GM21786 (cell line): ENCODE data around the gene FBL.

Source experiments
- ATAC-seq: cut with Tn5 transposase; IDR thresholded peaks from one replicate; pipeline ENCODE4 v1.9.1; 2021; ENCODE audit not compliant: unreplicated experiment

The FBL gene

DNA sequence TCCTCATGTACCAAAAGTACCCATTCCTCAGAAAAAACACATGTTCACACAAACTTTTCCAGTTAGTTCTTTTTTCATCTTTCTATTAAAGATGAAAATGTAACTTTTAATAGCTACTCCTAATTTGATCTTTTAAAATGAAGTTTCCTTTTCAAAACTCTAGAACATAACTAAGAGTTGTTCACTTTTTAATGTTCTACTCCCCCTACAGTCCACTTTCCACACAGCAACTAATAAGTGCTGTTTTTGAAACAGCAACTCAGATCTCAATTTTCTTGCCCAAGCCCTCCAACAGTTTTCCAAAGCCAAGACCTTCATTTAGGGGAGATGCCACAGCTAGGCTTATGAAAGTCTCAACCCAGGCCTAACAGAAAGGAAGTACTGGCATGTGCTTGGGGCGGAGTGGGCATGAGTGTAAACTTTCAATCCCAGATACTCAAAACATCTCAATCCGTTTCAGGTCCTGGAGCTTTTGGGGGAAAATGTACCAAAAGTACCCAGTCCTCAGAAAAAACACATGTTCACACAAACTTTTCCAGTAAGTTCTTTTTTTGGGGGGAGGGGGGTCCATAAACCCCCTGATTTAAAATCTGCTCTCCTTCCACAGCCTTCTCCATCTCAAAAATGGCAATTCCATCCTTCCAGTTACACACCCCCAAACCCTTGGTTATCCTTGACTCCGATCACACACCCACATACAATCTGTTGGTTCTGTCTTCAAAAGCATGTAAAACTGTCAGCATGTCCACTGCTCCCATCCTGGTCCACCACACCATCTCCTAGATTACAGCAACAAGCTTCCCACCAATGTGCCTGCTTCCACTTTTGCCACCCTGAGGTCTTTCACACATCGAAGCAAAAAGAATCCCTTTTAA, 2.0 kb downstream of the FBL start:
- ATAC-seq: no peak

DNA sequence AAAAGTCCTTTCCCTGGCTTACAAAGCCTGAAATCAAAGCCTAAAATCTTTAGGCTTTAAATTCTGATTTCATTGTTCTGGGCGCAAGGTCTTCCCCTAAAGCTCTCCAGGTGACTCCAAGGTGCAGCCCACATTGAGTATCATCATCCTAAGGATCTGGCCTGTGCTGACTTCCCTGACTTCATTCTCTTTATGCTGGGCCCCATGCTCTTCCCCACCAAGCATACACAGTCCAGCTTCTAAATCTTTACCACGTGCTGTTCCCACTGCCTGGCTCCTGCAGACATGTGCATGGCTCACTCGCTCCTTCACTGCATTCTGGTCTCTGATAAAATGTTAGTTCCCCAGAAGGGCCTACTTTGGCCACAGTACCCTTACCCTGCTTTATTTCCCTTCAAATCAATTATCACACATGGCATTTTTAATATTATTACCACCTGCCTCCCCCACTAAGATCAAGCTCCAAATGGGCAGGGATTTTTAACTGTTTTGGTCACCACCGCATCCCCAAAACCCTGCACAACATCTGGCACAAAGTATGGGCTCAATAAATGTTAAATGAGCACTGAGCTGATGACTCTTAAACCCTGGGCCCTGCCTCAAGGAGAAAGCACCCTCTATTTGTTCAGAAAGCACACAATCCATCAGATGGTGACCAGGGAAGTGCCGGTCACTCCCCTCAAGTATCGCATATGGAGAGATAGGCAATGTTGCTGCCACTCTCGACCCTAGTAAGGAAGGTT, 3.3 kb downstream of the FBL start:
- ATAC-seq: no peak

DNA sequence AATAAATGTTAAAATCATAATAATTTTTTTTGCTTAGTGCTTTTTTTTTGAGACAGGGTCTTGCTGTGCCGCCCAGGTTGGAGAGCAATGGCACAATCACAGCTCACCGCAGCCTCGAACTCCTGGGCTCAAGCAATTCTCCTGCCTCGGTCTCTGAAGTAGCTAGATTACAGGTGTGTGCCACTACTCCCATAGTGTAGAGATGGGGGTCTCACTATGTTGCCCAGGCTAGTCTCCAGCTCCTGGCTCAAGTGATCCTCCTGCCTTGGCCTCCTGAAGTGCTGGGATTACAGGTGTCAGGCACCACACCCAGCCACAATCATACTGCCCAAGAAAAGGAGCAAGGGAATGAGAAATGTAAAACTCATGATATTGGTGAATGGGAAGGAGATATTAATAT, 5.1 kb downstream of the FBL start:
- no peak for ATAC-seq

DNA sequence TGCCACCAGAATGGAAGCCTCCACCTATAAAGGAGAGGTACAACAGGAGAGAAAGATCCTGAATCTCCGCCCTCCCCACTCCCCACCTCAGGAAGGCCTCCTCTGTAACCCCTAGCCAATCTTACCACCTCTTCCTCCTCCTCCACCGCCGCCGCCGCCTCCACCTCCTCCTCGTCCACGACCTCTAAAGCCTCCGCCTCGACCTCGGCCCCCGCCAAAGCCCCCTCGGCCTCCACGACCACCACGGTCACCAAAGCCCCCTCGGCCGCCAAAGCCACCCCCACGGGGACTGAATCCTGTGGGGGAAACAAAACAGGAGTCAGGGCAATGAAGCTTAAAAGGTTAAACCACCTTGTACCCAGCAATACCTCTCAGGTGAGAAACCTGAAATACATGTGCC, 5.7 kb downstream of the FBL start:
- no peak for ATAC-seq

DNA sequence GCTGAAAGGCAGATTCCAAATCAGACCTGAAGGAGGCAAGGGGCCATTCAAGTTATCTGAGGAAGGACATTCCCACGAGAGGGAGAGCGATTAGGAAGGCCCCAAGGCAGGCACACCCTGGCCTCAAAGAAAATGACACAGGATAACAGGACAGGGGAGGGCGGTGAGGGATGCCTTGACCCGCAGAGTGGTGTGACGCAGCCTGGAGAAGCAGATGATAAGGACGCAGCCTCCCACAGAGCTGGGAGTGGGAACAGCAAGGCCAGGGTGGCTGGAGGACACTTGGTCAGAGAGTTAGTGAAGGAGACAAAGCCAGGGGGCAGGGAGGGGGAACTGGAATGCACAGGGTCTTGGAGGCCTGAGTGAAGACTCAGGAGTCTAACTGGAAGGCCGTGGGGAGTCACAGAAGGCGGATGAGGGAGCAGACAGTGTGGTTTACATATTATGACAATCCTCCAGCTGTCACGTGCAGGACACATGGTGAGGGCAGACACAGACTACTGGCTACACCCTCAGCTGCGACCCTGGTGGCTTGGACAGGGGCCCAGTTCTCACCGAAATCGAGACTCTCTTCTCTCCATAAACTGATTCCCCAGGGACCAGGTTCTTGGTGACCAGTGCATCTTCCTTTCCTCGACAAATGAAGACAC, 6.4 kb downstream of the FBL start:
- ATAC-seq: no peak

DNA sequence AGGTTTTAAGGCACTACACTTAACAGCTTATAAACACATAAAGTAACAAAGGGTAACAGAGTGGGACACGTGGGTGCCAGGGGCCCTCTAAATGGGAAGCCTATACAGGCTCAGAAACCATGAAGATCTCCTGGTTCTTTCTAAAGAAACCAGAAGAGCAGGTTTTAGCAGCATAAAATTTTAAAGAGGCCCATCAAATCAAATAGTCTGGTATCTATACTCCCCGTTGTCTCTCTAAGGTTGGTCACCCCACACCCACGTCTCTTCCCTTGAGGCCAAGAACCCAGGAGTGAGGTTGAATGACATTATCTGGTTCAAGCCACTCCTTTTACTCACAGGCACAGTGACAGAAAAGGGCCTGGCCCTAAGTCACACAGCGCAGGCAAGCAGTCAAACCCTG, 7.6 kb downstream of the FBL start:
- no peak for ATAC-seq

DNA sequence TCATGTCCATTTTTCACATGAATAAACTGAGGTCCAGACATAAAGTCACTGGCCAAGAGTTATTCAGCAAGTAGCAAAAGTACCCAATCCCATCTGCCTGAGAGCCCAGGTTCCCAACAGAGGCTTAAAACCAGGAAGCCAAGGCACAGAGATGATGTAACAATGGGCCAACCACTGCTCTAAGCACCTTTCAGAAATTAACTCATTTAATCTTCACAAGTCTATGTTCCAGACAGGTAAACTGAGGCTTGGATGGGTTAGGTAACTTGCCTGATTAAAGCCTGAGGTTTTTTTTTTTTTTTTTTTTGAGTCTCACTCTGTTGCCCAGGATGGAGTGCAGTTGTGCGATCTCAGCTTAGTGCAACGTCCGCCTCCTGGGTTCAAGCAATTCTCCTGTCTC, 8.2 kb downstream of the FBL start:
- no peak for ATAC-seq

DNA sequence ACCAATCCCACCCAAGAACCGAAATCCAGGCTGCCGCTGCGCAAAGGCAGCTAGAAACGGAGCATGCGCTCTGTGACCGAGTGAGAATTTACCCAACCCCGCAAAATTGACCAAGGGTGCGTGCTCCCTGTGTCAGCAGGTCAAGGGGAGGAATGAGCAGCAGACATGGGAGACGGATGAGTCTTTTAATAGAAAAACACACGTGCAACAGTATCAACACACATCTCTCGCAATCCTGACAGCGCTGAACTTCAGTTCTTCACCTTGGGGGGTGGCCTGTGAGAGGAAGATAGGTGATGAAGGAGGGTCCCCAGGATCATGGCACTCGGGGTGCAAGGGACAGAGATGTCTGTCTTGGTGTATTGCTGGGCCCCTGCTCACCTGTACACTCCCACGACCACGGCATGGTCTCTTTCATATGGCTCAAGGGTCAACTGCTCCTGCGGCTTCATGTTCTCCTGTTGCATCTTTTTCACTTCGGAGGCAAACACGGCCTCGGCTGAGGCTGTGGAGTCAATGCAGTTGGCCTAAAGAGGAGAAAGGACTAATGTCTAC, 11.8 kb downstream of the FBL start:
- no peak for ATAC-seq

DNA sequence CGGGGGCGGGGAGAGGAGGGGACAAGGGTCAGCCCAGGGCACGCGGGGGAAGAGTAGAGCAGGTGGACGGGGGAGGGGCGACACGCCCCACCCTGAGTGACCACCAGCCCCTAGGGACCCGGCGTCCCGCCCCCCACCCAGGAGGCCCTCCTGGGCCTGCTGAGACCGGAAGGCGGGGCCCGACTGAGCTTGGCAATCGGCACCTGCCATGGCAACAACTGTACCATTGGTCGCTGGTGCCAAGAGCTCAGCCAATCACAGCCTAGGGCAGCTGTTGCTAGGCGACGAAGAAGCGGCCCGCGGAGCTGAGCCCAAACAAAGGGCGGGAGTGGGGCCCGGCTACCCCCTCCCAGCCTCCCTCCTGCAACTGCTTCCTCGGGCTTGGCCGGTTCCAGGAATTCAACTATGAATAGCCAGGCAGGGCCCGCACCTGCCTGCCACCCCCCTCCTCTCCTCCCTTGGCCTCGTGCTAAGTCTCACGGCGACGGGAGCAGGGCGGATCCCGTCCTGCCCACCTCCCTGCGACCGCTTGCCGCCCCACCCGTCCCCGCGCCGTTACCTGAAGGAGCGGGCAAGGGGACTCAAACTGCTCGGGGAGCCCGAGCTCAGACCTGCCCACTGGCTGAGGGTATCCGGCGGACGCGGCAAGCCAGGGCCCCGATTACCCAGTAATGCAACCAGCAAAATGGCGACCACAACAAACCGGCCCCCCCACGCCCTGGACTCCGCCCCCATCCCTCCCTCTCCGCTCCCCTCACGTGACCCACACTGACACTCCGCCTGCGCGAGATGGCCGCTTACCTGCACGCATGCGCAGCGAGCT, 12.5 kb downstream of the FBL start, which contains the start of gene DYRK1B:
Gene DYRK1B (minus strand): TSS at position 699 of the 823 bp plus-strand sequence. CDS start 2,295 bp downstream, outside the sequence.
- peak; percentile 89 for ATAC-seq

DNA sequence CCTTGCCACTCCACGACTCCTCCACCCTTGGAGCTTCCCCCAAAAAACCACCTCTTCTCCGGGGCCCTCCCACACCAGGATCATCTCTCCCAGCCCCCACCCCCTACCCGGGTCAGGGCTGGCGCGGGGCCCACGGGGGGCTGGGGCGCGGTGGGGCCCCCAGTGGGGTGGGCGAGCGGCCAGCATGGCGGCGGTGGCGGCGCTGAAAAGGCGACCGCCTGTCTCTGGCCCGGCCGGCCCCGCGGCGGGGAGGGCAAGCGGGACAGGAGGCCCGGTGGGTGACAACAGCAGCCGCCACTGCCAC, 13.1 kb downstream of the FBL start:
- no peak for ATAC-seq

DNA sequence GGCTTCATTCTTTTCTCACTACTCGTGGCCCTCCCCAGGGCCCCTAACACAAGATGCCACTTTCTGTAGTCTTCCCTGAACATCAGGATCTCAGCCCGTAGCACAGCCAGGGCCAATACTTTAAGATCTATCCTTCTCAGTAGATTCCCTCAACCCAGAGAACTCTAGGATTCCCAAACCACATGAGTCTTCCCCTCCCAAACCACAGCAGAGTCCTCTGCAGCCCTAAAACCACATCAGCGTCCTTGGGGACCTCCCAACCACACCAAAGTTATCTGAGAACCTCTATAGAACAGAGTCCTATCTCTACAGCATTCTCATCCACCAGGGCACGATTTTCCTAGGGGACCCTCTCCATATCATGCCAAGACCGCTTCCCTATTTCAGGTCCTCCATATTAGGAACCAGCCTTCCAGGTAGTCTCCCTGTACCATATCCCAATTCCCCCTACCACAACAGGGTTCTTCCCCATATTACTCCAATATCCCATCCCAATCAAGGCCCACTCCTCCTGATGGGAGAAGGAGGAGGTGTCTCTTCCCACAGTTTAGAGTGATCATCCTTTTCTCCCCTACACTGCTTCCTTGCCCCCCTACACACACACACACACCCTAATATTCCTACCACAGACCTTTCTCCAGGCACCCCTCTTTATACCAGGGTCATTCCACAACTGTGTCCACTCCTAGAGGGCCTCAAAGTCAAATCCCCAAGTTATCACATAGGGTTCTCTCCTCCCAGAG, 13.7 kb downstream of the FBL start:
- no peak for ATAC-seq

DNA sequence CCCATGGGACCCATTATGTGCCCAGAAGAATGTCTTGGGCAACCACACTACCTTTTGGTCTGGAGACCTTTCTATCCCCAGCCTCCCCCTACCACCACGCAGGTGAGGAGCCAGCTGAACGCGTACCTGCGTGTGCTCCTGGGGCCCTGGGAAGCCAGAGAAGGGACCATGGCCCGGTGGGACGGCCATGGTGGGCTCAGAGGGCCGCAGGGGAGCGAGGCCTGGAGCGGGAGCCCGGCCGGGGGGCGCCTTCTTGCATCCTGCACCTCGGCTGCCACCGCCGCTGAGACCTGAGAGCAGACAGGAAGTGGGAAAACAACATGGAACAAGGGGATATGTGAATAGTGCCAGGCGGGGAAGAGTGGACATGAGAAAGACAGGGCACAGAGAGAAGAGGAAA, 14.5 kb downstream of the FBL start:
- no peak for ATAC-seq

DNA sequence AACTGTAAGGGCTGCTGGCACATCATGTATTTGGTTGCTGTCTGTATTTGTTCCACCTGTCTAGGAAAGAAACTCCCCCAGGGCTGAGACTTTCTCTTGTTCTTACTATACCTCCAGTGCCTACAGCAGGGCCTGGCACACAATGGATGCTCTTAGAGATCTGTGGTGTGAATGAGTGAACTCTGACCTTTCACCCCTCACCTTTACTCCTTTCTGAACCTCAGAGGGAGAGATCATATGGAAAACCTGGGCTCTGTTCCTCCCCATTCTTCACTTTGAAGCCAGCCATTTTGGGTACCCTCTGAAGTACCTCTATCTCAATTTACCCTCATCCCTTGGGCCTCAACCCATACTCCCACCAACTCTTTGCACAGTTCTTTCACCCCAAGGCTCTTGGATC, 15.3 kb downstream of the FBL start:
- ATAC-seq: no peak

DNA sequence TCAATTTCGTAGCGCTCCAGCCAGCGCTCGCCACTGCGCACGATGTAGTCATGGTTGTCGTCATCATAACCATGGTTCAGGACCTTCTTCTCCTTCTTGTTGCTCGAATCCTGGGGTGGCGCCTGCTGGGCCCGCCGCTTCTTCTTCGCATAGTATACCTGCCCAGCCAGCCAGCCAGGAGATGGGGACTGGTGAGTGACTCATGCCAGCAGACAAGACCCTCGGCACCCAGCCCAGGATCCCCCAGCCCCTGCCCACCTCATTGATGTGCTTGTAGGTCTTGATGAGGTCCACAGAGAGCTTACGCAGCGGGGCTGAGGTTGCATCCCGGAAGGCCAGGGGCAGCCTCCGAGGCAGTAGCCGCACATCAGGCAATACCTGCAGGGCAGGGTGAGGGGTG, 15.8 kb downstream of the FBL start:
- no peak for ATAC-seq

DNA sequence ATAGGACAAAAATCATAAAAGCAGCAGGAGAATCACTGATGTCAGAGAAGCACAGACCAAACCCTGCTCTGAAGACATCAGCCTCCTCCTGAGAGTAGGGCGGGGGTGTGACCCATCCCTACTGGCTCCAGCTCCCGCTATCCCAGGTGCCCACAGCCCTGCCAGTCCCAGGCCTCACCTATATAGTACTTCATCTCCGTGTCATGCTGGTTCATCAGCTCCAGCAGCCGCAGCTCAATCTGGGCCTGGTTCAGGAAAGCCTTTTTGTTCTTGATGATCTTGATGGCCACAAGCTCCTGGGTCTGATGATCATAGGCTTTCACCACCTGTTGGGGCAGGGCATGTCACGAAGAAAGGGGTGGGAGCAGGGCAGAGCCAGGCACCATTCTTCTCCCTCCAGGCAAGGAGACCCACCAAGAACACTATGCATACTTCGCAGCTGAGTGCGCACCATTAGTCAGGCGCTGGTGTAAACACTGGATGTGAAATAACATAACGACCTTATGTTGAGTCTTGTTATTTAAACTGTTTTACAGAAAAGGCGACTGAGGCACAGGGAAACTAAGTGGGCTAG, 16.4 kb downstream of the FBL start:
- no peak for ATAC-seq

DNA sequence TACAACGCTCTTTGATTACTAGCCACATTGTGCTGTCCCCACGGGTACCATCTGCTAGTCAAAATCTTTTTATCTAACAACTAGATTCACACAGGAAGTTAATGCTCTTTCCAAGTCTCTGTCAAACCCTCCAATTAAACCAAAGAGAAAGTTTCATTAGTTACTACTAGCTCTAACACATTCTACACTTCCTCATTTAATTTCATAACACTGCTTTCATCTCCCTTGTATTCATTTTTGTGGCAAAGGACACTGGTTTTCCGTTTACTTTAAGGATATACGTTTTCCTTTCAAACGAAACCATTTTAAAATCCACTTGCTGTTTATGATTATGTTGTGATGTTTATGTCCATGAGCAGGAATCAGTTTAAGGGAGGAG, 17.5 kb downstream of the FBL start:
- ATAC-seq: no peak

DNA sequence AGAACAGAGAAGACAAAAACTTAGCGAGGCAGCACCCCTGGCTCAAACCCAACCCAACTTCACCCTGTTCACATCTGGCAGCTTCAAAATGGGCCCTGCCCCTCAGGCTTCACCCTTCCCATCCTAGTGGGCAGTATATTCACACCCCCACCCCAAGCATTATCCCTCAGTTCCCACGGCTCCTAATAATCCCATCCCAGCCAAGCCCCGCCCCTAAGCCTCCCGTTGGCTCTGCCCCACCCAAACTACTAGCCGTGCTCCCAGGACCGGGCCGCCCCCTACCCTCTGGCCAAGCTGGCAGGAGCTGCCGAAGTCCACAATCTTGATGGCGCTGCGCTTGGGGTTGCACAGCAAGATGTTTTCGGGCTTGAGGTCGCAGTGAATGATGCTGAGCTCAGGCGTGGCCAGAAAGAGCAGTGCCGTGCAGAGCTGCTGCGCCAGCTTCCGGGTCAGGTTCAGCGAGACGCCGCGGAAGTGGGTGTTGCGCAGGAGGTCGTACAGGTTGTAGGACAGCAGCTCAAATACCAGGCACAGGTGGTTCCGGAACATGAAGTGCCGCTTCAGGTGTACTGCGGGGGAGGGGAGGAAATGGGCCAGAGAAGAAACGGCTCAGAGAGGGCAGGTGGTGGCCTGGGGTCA, 18.0 kb downstream of the FBL start:
- ATAC-seq: no peak

DNA sequence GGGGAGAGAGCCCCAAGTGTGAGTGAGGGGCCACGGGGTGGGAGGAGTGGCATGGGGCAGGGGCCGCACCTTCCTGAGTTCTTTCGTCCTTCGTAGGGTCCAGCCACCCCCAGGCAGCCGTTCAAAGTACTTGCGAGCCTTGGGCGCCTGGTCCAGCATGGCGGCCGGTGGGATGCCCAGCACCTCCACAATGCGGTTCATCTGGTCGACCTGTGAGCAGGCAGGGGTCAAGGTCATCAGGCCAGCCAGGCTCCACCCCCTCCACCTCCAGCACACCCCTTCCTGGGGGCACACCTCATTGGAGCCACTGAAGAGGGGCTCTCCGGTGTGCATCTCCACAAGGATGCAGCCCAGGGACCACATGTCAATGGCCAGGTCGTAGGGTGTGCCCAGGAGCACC, 19.0 kb downstream of the FBL start:
- ATAC-seq: no peak

DNA sequence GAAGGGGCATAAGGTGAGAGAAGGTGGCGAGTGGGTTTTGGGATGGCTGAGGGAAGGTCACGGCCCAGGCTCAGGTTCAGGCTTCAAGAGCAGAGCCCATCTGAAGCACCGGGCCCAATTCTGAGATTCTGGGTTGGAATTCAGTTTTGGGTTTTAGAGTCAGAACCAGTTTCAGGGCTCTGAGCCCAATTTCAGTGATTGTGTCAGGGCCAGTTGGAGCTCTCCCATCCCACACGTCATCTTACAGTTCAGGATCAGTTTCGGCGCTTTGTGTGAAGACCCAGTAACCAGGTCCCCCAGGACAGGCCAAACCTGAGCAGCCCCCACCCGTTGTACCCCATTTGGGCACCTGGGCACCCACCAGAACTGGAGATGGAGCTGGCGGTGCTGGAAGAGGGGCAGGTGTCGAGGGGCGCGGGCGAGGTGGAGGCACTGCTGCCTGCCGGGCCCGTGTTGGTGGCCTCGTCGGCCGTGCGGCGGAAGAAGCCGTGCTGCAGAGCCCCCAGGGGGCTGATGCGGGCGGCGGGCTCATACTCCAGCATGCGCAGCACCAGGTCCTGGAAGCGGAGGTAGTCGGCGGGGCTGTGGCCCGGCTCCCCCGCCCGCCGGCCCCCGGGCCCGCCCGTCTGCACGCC, 19.8 kb downstream of the FBL start:
- ATAC-seq: no peak
